Panc1 (cell line): Measurements from ENCODE around the gene MEX3D.

Experiments used
- POLR2AphosphoS5 ChIP-seq: IDR thresholded peaks from 2 replicates; pipeline ENCODE4 v1.6.1; 2012; ENCODE audit warnings: mild to moderate bottlenecking, low read depth, low read length, moderate library complexity
- TCF7L2 ChIP-seq: IDR thresholded peaks from 2 replicates; pipeline ENCODE4 v1.6.1; 2011; ENCODE audit warnings: mild to moderate bottlenecking, low read depth, low read length, inconsistent platforms
- TF ChIP-seq, protein P1 (sequence below): fragments of 450-650 bp; IDR thresholded peaks from 2 replicates; pipeline ENCODE4 v1.5.1; 2017; ENCODE audit warnings: mild to moderate bottlenecking
- TF ChIP-seq, protein P2 (sequence below), 2 experiments: IDR thresholded peaks; 2 replicates each; pipeline ENCODE4 v1.6.1; 2011 to 2012; ENCODE audit warnings: low read depth in 2 of 2, control low read depth in 1 of 2, low read length in 1 of 2, mild to moderate bottlenecking in 1 of 2, moderate library complexity in 1 of 2; ENCODE audit not compliant: insufficient read depth in 1 of 2

DNA sequence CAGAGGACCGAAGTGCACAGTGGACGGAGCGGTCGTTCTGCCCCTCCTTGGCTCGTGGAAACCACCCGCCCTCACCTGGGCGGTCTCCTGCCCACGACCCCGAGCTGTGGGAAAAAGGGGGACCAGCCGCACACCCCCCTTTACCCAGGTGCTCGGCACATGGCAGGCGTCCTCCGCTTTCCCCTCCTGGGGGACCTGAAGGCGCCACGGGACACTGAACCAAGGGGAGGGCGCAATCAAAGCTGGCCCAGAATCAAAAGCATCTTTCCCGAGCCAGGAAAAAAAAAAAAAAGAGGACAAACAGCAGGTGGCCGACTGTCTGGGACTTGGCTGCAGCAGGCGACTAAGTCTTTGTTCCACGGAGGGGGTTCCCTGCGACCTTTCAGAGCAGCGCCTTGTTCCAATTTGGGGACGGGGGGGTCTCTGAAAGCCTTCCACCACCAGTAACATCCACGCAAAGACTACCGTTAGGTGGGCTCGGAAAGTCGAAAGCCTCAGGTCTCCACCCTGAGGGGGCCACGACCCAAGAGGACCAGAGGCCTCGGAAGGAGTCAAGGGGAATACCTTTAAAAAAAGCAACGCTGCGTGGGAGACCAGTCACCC, 23.4 kb upstream of the MEX3D start:
- TF ChIP-seq, protein P1, sequence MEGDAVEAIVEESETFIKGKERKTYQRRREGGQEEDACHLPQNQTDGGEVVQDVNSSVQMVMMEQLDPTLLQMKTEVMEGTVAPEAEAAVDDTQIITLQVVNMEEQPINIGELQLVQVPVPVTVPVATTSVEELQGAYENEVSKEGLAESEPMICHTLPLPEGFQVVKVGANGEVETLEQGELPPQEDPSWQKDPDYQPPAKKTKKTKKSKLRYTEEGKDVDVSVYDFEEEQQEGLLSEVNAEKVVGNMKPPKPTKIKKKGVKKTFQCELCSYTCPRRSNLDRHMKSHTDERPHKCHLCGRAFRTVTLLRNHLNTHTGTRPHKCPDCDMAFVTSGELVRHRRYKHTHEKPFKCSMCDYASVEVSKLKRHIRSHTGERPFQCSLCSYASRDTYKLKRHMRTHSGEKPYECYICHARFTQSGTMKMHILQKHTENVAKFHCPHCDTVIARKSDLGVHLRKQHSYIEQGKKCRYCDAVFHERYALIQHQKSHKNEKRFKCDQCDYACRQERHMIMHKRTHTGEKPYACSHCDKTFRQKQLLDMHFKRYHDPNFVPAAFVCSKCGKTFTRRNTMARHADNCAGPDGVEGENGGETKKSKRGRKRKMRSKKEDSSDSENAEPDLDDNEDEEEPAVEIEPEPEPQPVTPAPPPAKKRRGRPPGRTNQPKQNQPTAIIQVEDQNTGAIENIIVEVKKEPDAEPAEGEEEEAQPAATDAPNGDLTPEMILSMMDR, result no peak
- TF ChIP-seq TCF7L2 (no peak), POLR2AphosphoS5 (no peak)
- TF ChIP-seq, protein P2, sequence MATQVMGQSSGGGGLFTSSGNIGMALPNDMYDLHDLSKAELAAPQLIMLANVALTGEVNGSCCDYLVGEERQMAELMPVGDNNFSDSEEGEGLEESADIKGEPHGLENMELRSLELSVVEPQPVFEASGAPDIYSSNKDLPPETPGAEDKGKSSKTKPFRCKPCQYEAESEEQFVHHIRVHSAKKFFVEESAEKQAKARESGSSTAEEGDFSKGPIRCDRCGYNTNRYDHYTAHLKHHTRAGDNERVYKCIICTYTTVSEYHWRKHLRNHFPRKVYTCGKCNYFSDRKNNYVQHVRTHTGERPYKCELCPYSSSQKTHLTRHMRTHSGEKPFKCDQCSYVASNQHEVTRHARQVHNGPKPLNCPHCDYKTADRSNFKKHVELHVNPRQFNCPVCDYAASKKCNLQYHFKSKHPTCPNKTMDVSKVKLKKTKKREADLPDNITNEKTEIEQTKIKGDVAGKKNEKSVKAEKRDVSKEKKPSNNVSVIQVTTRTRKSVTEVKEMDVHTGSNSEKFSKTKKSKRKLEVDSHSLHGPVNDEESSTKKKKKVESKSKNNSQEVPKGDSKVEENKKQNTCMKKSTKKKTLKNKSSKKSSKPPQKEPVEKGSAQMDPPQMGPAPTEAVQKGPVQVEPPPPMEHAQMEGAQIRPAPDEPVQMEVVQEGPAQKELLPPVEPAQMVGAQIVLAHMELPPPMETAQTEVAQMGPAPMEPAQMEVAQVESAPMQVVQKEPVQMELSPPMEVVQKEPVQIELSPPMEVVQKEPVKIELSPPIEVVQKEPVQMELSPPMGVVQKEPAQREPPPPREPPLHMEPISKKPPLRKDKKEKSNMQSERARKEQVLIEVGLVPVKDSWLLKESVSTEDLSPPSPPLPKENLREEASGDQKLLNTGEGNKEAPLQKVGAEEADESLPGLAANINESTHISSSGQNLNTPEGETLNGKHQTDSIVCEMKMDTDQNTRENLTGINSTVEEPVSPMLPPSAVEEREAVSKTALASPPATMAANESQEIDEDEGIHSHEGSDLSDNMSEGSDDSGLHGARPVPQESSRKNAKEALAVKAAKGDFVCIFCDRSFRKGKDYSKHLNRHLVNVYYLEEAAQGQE (IDR thresholded peaks at IDR 0.05; ENCODE audit: insufficient read depth in 1 of 2, low read depth in 2 of 2, low read length in 1 of 2), result no peak
